Measurements from ENCODE around the gene BORCS6.
A peak's percentile ranks its signal among the peaks of the same experiment; 100 is the strongest.

BORCS6 gene

DNA sequence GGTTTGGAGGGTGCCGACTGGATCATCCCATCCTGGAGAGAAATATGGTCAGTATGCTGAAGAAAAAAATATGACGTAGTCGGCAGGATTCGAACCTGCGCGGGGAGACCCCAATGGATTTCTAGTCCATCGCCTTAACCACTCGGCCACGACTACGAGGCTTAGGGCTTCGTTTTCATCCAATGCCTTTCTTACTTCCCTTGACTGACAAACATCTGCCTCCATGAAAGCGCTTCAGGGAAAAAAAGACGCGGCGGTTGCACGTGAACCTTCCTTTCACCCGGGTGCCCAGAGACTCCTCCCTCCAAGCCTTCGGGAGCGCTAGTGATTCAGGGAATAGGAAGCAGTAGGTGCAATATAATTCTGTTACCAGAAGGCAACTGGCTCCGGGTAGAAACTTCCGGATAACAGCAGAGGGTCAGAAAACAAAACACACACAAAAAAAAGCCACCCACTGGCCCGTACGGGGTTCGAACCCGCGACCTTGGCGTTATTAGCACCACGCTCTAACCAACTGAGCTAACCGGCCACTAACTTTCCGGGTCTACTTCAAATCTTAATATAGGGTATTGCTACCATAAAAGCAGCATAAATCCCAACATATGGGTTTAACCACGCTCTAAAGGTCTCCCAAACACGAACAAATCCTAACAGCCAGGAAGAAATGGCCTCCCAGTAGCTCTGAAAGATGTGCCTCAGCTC lies 36.7 kb upstream of the BORCS6 start:
- no peak overlapping the region for H3K27ac ChIP-seq
- TF ChIP-seq, protein P1, sequence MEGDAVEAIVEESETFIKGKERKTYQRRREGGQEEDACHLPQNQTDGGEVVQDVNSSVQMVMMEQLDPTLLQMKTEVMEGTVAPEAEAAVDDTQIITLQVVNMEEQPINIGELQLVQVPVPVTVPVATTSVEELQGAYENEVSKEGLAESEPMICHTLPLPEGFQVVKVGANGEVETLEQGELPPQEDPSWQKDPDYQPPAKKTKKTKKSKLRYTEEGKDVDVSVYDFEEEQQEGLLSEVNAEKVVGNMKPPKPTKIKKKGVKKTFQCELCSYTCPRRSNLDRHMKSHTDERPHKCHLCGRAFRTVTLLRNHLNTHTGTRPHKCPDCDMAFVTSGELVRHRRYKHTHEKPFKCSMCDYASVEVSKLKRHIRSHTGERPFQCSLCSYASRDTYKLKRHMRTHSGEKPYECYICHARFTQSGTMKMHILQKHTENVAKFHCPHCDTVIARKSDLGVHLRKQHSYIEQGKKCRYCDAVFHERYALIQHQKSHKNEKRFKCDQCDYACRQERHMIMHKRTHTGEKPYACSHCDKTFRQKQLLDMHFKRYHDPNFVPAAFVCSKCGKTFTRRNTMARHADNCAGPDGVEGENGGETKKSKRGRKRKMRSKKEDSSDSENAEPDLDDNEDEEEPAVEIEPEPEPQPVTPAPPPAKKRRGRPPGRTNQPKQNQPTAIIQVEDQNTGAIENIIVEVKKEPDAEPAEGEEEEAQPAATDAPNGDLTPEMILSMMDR (conservative IDR thresholded peaks at IDR 0.05), result no peak

DNA sequence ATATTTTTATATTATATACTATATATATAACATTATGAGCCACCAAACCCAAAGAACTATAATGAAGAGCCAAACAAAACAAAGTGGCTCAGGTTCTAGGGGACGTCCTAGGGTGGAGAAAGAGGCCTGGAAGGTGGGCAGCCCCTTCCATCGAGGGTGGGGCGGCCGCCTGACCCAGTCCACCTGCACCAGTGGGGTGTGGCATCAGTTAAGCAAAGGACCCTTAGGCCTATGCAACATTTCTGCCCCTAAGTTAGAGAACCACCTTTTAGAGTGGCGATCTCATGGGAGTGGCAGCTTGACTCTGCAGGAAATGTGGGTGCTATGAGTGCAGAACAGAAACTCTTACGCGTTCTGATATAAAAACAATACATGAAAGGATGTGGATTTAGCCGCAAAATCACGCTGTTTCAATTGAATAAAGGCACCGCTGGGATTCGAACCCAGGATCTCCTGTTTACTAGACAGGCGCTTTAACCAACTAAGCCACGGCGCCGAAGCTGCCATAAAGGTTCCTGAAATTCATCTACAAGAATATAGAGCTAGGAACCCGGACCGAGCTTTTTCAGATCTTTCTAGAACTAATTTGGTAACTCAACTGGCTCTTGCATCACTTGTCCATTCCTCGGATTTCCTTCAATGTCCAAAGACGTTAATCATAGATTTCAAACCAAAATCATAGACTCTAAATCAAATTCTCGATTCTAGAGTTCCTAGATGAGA lies 36.0 kb upstream of the BORCS6 start:
- no peak overlapping the region for H3K27ac ChIP-seq
- TF ChIP-seq, protein P1 (conservative IDR thresholded peaks at IDR 0.05), result no peak

DNA sequence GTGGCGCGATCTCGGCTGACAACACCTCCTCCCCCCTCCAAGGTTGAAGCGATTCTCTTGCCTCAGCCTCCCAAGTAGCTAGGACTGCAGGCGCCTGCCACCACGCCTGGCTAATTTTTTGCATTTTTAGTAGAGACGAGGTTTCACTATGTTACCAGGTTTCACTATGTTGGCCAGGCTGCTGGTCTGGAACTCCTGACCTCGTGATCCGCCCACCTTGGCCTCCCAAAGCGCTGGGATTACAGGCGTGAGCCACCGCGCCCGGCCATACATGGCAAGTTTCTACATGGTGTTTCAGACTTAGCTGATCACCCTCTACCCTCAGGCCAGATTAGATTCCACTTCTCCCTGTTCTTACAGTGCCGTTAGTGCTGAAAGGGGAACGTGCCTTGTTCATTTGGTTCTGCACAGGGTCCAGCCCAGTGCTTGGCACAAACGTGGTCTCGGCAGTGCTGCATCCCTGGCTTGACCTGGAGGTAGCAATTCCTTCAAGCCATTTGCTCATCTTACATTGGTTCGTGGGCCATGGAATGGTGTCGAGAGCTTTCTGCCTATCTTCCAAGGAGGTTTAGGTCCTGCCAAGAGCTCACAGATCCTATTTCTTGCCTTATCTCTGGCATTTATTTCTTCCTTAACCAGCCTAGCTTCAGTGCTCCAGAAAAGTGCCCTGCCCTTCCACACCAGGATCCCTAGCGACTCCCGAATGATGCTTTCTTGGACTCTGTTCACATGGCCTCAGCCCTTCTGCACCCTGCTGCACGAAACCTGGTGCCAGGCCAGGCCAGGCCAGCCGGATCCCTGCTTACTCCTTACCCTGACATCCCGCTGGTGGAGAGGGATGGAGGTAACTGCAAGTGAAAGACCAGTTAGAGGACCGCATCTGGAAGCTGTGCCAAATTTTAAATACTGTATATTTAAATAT lies 35.2 kb upstream of the BORCS6 start:
- TF ChIP-seq, protein P1 (conservative IDR thresholded peaks at IDR 0.05), result no peak
- H3K27ac ChIP-seq, result no peak overlapping the region; the same call in 1 of the 2 replicates

DNA sequence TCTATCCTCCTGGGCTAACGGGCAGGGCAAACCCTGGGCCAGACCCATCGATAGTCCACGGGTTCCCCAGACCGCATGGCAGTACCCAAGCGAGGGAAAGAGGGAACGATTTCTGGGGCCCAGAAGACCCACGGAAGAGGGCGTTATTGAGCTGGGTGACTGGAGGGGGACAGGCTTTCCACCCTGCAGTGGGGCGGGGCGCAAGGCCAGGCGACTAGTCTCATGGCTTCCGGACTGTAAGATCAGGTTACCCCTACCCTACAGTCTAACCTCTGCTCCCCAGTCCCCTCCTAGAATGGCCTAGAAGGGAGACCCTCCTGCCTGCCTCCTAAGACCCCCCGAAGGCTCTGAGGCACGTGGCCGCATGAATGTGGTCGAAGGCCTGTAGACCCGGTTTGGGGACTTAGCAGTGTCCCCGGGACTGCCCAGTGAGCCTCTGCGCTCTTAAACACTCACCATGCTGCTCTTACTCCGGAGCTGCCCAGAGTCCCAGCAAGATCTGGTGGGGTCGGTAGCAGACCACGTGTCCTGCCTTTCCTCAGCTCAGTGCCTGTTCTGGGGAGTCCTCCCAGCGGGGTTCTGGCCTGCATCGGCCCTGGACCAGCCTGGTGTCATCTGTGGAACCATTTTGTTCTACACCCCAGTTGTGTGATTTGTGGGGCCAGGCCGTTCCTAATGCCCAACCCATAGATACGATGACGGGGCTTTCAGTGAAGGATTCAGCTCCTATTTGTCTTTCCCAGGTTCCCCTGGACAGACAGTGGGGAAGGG lies 33.6 kb upstream of the BORCS6 start:
- TF ChIP-seq, protein P1 (conservative IDR thresholded peaks at IDR 0.05), result no peak
- H3K27ac ChIP-seq, result peak overlapping the region; percentile 90

DNA sequence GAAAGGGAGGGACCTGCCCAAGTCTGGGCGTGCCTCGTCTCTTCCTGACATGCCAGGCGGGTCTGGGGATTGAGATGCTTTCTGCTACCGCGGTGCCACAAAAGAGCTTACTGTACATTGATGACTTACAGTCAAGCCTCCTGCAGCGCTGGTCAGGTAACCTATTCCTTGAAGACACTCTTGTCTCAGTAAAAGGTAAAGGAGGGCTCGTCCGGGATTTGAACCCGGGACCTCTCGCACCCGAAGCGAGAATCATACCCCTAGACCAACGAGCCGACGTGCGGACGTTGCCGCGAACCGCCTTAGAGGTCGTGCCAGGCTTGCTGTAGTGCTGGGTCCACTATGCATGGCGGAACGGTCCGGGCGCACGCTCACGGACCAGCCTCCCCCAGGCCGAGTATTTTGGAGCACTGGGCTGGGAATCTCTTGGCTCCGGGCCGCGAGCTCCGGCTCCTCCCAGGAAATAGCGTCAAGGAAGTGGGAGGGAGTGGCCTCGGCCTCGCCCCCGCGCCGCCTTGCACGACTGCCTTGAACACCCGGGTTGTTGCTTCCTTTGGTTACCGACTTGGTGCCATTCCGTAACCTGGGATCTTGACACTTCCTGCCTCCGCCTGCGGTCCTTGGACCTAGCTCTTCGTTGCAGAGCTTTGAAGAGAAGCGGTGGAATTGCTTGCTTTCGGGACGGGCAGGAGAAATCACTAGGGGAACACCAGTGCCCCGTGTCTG lies 32.8 kb upstream of the BORCS6 start:
- peak overlapping the region; percentile 90 for H3K27ac ChIP-seq
- TF ChIP-seq, protein P1 (conservative IDR thresholded peaks at IDR 0.05), result no peak

DNA sequence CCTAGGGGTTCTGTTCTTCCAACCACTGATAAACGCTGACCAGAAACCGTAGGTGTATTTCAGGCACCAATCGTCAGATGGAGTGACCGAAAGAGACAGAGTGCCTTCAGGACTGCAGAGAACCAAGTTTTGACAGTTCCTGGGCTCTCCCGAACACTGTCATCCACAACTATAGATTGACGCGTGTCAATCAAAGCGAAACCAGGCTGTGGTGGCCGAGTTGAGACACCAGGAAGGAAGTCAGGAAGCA lies 32.3 kb upstream of the BORCS6 start:
- H3K27ac ChIP-seq, result peak overlapping the region; percentile 90
- TF ChIP-seq, protein P1 (conservative IDR thresholded peaks at IDR 0.05), result no peak
